CD4-positive, alpha-beta T cell treated with Interleukin-2 at 100 ng/mL for 4 hours (primary cell): ENCODE measurements around the gene MSRB1.
"Not testable (repeated sequence)": the region's sequence is repeated elsewhere in the genome, so short reads cannot be mapped to it uniquely, and the experiment has no call there.

ENCODE experiments used
- DNase-seq: peaks from one replicate; pipeline ENCODE4 v3.0.0-alpha.2; 2020; ENCODE audit warnings: low spot score

Gene MSRB1

GRCh38 chr16:1938910-1939309, 4.1 kb downstream of the MSRB1 start:
- DNase-seq: no peak

DNA sequence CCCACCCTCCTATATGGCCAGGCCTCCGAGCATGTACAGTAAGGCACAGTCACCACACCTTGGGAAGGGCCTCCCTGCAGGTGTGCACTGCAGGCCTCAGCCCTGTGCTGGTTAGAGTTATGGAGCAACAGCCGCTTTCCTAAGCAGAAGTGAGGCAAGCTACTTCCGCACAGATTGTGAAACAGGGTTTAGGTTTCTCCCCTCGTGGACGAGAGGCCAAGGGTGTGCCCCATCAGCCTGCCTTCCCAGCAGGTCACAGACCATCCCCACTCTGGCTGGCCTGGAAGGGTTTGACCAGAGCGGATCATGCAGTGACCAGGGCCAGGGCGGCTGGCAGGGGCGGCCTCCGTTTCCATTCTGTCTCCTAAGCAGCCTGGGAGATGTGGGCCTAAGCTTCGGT, 4.7 kb downstream of the MSRB1 start:
- DNase-seq: no peak

GRCh38 chr16:1936945-1937479, 6.0 kb downstream of the MSRB1 start:
- no peak for DNase-seq

GRCh38 chr16:1933097-1933661, 9.8 kb downstream of the MSRB1 start:
- DNase-seq: no peak

DNA sequence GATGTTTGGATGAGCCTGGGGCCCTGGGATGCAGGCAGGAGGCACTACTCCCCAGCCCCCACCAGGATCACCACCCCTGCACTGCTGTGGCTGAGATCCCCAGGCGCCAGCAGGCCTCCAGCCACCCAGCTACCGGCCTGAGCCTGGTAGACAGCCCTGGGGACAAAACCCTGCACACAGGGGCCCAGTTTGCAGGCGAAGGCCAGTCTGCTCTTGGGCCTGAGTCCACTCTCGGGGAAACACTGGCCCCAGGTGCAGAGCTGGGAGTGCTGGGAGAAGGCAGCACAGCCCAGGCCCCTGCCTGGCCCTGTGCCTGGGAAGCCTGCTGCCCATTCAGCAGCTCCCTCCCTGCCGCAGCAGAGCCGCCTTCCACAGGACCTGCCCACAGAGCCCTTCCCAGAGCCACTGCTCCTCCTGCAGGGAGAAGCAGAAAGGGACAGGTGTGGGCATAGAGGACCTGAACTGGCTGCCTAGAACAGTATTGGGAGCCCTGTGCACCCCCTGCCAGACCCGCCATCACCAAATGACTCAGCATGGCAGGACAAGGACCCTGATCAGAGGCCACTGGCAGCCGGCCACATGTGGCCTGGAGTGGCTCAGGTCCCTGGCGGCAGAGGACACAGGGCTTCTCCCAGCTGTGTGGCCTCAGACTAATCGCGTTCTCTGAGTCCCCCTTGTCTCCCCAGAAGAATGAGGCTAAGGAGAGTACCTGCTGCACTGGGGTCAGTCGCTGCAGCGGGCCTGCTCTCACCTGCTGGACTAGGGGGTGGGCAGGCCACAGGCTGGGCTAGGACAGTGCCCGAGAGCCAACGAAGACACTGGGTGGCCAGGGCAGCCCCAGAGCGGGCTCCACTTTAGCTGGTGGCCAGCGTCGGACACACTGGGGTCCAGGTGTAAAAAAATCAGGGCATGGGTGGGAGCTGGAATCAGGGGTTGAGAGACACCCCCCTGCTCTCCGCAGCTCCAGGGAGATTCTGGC, 10.7 kb downstream of the MSRB1 start:
- no peak for DNase-seq

- DNase-seq: no peak
Measured at GRCh38 chr16:1930338-1930720, 12.7 kb downstream of the MSRB1 start.

DNA sequence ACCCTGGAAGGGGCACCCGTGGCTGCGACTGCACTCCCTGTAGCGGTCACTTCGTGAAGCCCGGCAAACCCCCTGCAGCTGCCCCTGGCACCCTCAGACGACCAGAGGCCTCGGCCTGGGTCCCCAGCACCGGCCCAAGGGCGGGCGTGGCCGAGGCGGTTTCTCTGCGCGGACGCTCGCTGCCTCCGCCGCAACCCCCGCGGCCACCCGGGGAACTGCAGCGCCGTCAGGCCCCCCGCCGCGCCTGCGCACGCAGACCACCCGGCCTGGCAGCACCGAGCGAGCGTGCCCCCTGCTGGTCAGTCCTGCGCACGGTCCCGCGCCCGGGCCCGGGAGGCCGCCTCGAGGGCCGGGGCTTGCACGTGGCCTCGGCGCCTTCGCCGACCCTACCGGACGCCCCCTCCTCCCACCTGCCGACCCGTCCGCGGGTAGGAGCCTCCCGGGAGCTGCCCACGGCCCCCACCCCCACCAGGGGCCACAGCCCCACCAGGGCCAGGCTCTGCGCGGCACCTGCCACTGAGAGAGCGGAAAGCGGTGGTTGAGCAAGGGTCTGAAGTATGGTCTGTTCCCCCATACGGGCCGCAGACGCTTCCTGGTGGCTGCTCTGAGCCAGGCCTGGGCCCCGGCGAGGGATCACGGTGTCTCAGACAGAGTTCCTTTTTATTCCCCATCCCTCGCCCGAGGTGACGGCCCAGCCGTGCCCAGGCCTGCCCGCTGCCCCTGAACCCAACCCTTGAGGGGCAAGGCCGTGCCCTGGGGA, 13.2 kb downstream of the MSRB1 start:
- peak; percentile 90 for DNase-seq

DNA sequence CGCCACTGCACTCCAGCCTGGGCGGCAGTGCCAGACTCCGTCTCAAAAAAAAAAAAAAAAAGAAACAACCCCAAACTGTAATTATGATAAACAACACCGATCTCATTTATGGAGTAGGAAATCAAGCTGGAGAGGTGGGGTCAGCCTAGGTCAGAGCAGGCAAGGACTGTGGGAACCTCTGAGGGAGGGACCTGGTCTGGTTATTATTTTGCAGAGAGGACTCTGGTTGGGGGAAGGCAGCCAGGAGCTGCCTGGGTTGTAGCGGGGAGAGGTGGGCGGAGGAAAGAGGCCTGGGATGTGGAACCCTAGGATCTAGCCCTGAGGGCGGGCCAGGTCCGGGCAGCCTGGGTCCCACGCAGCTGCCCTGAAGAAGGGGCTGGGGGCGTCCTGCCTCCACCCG, 13.9 kb downstream of the MSRB1 start:
- no peak for DNase-seq

- no peak for DNase-seq
Measured at GRCh38 chr16:1926271-1926670, 16.7 kb downstream of the MSRB1 start.

GRCh38 chr16:1924095-1924494, 18.9 kb downstream of the MSRB1 start:
- no peak for DNase-seq

DNA sequence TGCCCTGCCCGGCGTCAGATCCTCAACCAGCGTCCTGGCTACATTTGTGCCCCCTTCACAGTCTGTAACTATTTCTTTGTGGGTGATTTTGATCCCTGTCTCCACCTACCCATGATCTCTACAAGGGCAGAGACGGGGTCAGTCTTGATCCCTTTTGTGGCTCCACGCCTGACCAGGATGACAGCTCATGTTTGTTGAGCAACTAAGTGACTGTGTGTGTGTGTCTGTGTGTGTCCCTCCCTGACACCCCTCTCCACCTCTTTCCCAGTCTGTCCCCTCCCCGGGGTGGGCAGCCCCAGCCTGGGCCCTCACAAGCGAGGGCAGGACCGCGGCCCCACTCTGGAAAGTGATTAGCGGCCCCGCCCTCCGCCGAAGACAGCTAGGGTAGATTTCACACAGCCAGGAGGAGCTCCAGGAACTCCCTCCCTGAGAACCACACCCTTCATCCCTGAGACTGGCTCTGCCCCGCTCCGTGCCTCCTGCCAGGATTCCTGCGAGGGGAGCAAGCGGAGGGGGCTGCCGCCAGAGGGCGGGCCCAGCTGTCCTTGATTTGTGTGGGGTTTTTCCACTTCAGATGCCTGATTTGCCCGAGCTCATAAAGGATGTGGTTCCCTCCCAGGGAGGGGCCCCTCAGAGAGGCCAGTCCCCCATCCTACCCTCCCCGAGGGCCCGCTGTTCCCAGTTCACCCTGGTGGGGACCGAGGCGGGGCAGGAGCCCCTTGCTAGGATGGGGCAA, 19.5 kb downstream of the MSRB1 start:
- DNase-seq: no peak

DNA sequence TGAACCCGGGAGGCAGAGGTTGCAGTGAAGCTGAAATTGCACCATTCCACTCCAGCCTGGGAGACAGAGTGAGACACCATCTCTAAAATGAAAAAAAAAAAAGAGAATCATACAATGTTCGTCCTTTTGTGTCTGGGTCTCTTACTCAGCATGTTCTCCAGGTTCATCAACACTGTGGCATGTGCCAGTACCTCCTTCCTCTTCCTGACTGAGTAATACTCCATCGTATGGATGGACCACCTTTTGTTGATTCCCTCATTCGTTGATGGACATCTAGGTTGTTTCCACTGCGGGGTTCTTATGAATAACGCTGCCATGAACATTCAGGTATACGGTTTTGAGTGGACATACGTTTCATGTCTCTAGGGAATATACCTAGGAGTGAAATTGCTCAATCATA, 20.6 kb downstream of the MSRB1 start:
- no peak for DNase-seq

DNA sequence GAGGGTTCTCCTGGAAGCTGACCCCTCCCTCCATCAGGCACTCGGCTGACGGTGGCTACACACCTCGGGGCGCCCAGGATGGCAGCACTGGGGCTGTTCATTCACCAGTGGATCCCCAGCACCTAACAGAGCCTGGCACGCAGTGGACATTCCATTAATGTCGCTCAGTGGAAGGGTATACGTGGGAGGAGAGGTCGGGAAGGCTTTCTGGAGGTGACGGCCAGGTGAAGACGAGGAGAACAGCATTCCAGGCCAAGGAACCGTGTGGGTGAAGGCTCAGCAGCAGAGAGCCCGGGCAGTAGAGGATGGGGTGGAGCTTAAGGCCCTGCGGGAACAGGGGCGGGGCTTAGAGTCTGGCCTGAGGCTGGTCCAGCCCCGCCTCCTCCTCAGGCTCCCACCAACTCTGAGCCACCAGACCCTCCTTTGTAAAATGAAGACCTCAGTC, 22.2 kb downstream of the MSRB1 start:
- DNase-seq: no peak

DNA sequence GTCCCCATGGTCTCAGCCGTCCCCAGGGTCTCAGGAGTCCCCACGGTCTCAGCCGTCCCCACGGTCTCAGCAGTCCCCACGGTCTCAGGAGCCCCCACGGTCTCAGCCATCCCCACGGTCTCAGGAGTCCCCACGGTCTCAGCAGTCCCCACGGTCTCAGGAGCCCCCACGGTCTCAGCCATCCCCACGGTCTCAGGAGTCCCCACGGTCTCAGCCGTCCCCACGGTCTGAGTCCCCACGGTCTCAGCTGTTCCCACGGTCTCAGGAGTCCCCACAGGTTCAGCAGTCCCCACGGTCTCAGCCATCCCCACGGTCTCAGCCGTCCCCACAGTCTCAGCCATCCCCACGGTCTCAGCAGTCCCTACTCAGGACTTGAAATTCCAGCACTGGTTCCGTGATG, 22.9 kb downstream of the MSRB1 start:
- not testable (repeated sequence) for DNase-seq

DNA sequence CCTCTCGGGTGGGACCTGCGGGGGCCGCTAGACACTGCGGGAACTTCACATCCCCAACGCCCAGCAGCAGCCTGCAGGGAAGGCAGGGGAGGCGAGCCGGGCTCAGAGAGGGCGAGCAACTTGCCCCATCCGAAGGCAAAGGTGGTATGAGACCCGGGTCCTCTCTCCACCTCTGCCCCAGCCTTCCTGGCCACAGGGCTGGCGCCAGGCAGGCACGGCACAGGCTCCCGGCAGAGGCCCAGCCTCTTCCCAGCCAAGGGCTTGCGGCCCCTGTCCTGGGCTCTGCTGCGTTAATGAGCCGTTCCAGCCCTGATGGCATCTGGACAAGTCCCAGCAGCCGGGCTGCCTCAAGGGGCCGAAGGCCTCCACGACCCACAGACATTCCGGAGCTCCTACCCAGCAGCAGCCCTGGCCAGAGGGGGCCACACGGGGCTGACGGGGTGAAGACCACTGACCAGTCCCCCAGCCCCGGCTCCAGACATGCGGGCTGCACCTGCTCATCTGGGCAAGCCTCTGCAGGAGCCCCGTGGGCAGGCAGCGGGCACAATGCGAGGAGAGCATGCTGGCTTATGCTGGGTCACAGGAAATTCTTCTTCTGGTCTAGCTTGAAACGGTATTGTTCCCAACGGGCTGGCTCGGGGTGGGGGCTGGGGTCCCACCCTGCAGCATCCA, 23.5 kb downstream of the MSRB1 start:
- no peak for DNase-seq

DNA sequence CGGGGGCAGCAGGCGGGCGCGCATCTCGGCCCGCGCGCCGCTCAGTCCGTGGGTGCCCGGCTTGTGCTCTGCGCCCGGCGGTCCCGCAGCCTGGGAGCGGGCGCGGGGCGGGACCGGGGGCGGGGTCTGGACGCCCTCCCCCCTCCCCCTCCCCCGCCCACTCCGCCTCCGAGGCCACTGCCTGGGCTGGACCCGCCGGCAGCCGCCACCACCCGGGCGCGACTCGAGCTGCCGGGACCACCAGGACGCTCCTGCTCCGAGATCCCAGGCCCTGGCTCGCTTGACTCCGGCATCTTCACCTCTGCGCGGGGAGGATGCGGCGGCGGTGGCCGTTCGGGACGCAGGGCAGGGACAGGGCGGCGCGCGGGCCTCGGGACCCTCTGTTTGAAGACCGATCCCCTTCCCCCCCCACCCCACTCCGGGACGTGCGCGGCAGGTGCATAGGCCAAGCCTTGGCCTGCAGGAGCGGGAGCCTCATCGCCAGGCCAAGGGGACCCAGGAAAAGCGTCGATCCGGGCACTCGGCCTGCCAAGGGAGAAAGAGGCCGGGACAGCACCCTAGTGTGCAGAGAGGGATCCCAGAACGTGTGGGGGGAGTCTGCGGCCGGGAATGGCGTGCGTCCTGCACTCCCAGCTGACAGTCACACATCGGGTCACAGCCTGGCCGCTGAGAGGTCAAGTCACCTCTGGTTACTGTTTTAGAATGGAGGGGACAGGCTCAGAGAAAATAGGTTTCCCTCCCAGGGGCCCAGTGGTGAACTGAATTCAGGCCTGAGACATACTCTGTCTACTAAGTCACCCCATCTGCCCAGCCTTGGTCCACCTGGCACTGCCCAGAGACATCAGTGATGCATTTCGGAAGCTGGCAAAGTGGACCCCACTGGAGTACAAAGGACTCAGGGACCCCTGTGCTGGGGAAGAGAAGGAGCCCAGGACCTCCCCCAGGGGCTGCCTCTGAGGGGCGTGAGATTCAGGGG, 24.4 kb downstream of the MSRB1 start, which contains the start of gene HS3ST6:
Gene HS3ST6 (minus strand): TSS at position 65 of the 976 bp plus-strand sequence. CDS start 92 bp downstream, outside the sequence.
- no peak for DNase-seq

DNA sequence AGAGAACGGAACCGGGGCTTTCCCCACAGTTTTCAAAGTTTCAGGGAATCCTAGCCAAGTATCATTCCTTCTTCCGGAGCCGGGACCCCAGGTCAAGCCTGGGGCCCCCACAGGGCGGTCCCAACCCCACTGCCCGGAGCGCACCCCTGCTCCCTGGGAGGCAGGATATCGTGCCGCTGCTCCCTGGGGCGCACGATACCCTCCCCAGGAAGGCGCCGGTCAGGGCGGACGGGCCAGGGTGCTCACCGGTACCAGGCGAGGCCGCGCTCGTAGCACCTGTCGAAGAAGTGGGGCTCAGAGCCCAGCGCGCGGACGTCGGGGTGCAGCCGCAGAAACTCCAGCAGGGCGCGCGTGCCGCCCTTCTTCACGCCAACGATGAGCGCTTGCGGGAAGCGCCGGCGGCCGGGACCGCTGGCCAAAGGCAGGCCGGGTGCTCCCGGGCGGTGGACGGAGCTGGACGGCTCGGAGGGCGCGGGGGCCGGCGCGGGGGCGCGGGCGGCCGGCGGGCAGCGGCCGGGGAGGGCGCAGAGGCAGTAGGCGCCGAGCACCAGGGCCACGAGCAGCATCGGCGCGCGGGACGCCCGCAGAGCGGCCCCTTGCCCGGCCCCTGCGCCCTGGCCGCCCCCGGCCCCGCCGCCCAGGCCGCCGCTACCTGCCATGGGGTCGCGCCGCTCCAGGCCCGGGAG, 25.2 kb downstream of the MSRB1 start:
- DNase-seq: no peak

GRCh38 chr16:1917056-1917664, 25.8 kb downstream of the MSRB1 start:
- no peak for DNase-seq

GRCh38 chr16:1916640-1916990, 26.4 kb downstream of the MSRB1 start:
- DNase-seq: no peak
